ENCODE results near the gene SHC1. TPM values are rescaled to one million over a fixed set of nuclear protein-coding genes. Genes with fewer than 3 reads are reported as not detected.

The SHC1 gene, protein sequence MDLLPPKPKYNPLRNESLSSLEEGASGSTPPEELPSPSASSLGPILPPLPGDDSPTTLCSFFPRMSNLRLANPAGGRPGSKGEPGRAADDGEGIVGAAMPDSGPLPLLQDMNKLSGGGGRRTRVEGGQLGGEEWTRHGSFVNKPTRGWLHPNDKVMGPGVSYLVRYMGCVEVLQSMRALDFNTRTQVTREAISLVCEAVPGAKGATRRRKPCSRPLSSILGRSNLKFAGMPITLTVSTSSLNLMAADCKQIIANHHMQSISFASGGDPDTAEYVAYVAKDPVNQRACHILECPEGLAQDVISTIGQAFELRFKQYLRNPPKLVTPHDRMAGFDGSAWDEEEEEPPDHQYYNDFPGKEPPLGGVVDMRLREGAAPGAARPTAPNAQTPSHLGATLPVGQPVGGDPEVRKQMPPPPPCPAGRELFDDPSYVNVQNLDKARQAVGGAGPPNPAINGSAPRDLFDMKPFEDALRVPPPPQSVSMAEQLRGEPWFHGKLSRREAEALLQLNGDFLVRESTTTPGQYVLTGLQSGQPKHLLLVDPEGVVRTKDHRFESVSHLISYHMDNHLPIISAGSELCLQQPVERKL
- polyA plus RNA-seq (2013, experiment 1 of 2): 191 TPM
- 190 TPM for polyA plus RNA-seq (2013, experiment 2 of 2)

DNA sequence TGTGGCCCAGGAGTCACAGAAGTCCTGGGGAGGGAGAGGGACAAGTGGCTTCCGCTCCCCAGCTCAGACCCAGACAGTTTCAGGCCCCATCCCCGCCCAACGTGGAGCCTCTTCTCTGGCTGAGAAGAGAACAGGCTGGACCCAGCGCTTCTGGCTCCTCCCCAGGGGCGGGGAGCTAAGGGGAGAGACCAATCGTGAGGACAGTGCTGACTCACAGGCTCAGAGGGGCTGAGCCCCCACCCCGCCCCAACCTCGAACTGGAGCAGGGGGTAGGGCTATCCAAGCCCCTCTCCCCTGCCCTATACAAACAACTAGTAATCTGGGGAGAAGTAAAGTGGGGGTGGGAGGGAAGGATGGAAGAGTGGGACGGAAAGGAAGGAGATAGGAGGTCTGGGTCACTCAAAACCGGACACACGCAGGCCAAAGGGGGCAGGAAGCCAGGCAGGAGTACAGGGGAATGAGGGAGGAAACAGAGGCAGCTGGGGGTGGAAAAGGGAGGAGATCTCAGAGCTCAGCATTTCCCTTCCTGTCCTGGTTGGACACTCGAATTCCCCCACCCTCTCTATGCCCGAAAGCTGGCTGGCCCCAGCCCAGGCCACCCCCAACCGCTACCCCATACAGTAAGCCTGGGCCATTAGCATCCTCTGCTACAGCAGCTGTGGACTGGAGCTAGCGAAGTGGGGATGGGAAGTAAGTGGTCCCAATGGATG lies at the start of gene SHC1:
Gene SHC1 (minus strand): TSS at position 117 of the 710 bp plus-strand sequence. CDS start 221 bp downstream, outside the sequence.
- WGBS (ENCODE audit: extremely low coverage, insufficient coverage, low lambda C conversion rate): no CpG with 5 or more reads among the region's 15 CpGs
- peak within 1 kb of the TSS; percentile 96 for H3K27ac ChIP-seq (ENCODE audit: low read depth, low read length)
- H4K8ac ChIP-seq (ENCODE audit: low read depth, low read length): no peak within 1 kb of the TSS
- peak within 1 kb of the TSS; percentile 79 for H3K4me3 ChIP-seq (ENCODE audit: low read length)
- H3K27me3 ChIP-seq (ENCODE audit: insufficient read depth, low read length, poor library complexity): no peaks in the 10 kb centered on the region
- H2BK5ac ChIP-seq (ENCODE audit: low read length): peak within 1 kb of the TSS; percentile 94
- DNase-seq: peak; percentile 98
- H3K9ac ChIP-seq (ENCODE audit: low read length): peak within 1 kb of the TSS; percentile 95
- H3K4me1 ChIP-seq (ENCODE audit: control insufficient read depth, low read depth, low read length): peaks cover 6% of the 10 kb centered on the region
- H3K79me1 ChIP-seq (ENCODE audit: low read length): peaks cover 22% of the 10 kb centered on the region
- peak within 1 kb of the TSS; percentile 93 for H2AK5ac ChIP-seq (ENCODE audit: low read length)
- peak within 1 kb of the TSS; percentile 73 for H3K4me2 ChIP-seq (ENCODE audit: low read length)
- H3K18ac ChIP-seq (ENCODE audit: low read length): peak within 1 kb of the TSS; percentile 83
- peaks cover 43% of the 10 kb centered on the region for H3K79me2 ChIP-seq (ENCODE audit: control insufficient read depth, insufficient read depth, low read length)
- H4K5ac ChIP-seq (ENCODE audit: low read length): peak within 1 kb of the TSS; percentile 85
- H2BK120ac ChIP-seq (ENCODE audit: low read depth, low read length): peak within 1 kb of the TSS; percentile 5
- peaks cover 11% of the 10 kb centered on the region for H3K36me3 ChIP-seq (ENCODE audit: control insufficient read depth, insufficient read depth, low read length)
- peak within 1 kb of the TSS; percentile 70 for H3K4ac ChIP-seq (ENCODE audit: low read depth, low read length)
- peak within 1 kb of the TSS; percentile 59 for H3K23ac ChIP-seq (ENCODE audit: low read length)
- H3K56ac ChIP-seq (ENCODE audit: low read length): peak within 1 kb of the TSS; percentile 95
- H2BK15ac ChIP-seq (replicated peaks; ENCODE audit: low read depth): no peak within 1 kb of the TSS

DNA sequence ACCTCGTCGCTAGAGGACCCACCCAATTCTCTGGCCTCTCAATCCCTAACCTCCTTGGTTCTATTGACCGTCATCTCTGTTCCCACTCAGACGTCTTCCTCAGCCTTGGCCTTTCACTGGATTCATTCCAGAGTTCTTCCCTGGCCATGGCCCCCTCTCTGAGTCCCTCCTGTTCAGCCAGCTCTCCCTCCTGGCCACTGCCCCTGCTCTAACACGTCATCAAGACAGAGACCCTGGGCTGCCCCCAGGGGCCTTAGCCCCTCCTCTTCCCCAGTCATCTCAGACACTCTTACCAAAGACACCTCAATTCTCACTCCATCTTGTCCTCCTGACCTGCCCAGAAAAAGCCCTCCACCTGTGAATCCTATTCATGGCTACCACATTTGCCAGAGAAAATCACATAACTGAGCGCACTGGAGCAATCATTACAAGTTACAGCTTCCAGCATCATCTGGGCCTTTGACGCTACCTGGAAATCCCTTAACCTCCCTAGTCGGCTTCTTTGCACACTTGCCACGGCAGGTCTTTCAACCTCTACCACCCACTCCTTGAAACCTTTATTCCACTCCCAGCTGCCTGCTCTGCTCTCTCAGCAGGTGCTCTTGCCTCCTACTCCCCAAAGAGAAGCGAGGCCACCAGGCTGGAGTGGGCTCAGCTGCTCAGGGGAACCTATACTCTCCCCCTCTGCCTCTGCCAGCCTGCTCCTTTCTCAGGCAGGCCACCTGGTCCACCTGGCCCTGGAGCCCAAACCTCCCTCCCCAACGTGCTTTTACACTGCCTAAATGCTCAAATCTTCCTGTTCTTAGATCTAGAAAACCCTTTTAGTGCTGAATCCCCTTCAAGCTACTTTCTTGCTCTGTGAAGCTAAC lies 49.1 kb upstream of the SHC1 start:
- Histone ChIP-seq H3K4me3 (ENCODE audit: low read length) (no peak overlapping the region), H3K27ac (ENCODE audit: low read depth, low read length) (no peak overlapping the region), H3K9ac (ENCODE audit: low read length) (no peak overlapping the region), H3K18ac (ENCODE audit: low read length) (no peak overlapping the region), H3K27me3 (ENCODE audit: insufficient read depth, low read length, poor library complexity) (no peaks in the 10 kb centered on the region), H2BK5ac (ENCODE audit: low read length) (no peak overlapping the region), H3K4me1 (ENCODE audit: control insufficient read depth, low read depth, low read length) (peaks cover 5% of the 10 kb centered on the region), H2BK120ac (ENCODE audit: low read depth, low read length) (no peak overlapping the region), H3K79me2 (ENCODE audit: control insufficient read depth, insufficient read depth, low read length) (no peaks in the 10 kb centered on the region), H4K8ac (ENCODE audit: low read depth, low read length) (no peak overlapping the region), H2AK5ac (ENCODE audit: low read length) (no peak overlapping the region), H3K36me3 (ENCODE audit: control insufficient read depth, insufficient read depth, low read length) (no peaks in the 10 kb centered on the region), H4K5ac (ENCODE audit: low read length) (no peak overlapping the region), H3K23ac (ENCODE audit: low read length) (no peak overlapping the region), H3K4me2 (ENCODE audit: low read length) (no peak overlapping the region), H3K4ac (ENCODE audit: low read depth, low read length) (no peak overlapping the region), H3K56ac (ENCODE audit: low read length) (no peak overlapping the region), H2BK15ac (replicated peaks; ENCODE audit: low read depth) (no peak overlapping the region), H3K79me1 (ENCODE audit: low read length) (no peaks in the 10 kb centered on the region)
- no CpG with 5 or more reads among the region's 11 CpGs for WGBS (ENCODE audit: extremely low coverage, insufficient coverage, low lambda C conversion rate)
- no peak for DNase-seq

DNA sequence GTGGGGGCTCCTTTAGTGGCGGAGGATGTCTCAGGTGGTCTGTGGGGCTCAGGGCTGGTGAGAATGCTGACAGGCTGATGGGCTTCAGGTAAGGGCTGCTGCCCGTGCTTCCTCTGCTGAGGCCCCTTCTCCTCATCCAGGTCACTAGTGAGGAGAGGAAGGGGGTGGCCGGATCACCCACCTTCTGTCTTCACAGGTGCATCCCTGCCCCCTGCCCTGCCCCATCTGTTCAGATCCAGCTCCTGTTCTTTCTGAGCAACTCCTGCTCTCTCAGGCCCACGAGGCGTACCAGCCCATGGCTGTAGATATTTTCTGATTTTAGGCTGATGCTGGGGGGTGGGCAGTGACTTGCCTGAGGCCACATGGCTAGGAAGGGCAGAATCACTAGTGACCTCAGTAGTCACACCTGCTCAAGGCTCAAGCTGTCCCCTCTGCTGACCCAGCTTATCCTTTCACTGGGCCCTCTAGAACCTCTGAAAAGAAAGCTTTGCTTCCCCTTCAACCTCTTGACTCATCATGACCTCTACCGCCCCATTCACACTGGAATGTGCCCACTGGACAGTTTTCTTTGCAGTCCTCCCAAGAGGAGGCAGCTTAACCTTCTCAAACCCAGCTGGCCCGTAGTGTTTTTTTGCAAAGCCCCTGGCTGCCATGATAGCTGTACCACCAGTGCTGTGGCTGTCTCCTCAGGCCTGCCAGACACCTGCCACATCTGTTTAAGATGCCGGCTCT lies 48.2 kb upstream of the SHC1 start:
- Histone ChIP-seq H3K23ac (ENCODE audit: low read length) (no peak overlapping the region), H3K4me3 (ENCODE audit: low read length) (no peak overlapping the region), H2AK5ac (ENCODE audit: low read length) (no peak overlapping the region), H4K5ac (ENCODE audit: low read length) (no peak overlapping the region), H3K9ac (ENCODE audit: low read length) (no peak overlapping the region), H3K4ac (ENCODE audit: low read depth, low read length) (no peak overlapping the region), H2BK120ac (ENCODE audit: low read depth, low read length) (no peak overlapping the region), H2BK5ac (ENCODE audit: low read length) (no peak overlapping the region), H3K79me2 (ENCODE audit: control insufficient read depth, insufficient read depth, low read length) (no peaks in the 10 kb centered on the region), H3K27ac (ENCODE audit: low read depth, low read length) (no peak overlapping the region), H4K8ac (ENCODE audit: low read depth, low read length) (no peak overlapping the region), H3K79me1 (ENCODE audit: low read length) (no peaks in the 10 kb centered on the region), H3K36me3 (ENCODE audit: control insufficient read depth, insufficient read depth, low read length) (no peaks in the 10 kb centered on the region), H3K4me1 (ENCODE audit: control insufficient read depth, low read depth, low read length) (peaks cover 8% of the 10 kb centered on the region), H3K4me2 (ENCODE audit: low read length) (no peak overlapping the region), H3K18ac (ENCODE audit: low read length) (no peak overlapping the region), H3K56ac (ENCODE audit: low read length) (no peak overlapping the region), H2BK15ac (replicated peaks; ENCODE audit: low read depth) (no peak overlapping the region), H3K27me3 (ENCODE audit: insufficient read depth, low read length, poor library complexity) (no peaks in the 10 kb centered on the region)
- WGBS (ENCODE audit: extremely low coverage, insufficient coverage, low lambda C conversion rate): no CpG with 5 or more reads among the region's 8 CpGs
- no peak for DNase-seq

DNA sequence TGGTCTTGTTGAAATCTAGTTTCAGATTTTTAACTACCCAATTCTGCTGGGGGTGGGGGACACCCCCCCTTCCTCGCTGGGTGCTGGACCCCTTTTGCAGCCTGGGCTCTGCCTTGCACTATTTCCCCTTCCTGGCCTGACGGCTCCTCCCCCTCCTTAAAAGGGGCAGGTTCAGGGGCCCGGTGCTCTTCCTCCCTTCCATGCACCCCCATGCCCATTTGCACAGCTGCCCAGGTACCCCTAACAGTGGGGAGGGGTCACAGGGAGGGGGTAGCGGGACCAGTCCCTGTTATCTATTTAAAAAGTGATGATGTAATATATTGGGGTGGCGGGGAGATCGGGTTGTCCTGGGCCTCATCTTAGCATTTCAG lies 47.4 kb upstream of the SHC1 start:
- Histone ChIP-seq H3K23ac (ENCODE audit: low read length) (no peak overlapping the region), H3K36me3 (ENCODE audit: control insufficient read depth, insufficient read depth, low read length) (no peaks in the 10 kb centered on the region), H3K4me3 (ENCODE audit: low read length) (no peak overlapping the region), H4K8ac (ENCODE audit: low read depth, low read length) (no peak overlapping the region), H2BK5ac (ENCODE audit: low read length) (no peak overlapping the region), H2BK15ac (replicated peaks; ENCODE audit: low read depth) (no peak overlapping the region), H3K79me1 (ENCODE audit: low read length) (no peaks in the 10 kb centered on the region), H3K18ac (ENCODE audit: low read length) (peak overlapping the region; percentile 24), H3K4me2 (ENCODE audit: low read length) (peak overlapping the region; percentile 42), H2BK120ac (ENCODE audit: low read depth, low read length) (no peak overlapping the region), H4K5ac (ENCODE audit: low read length) (no peak overlapping the region), H3K4ac (ENCODE audit: low read depth, low read length) (no peak overlapping the region), H3K27ac (ENCODE audit: low read depth, low read length) (peak overlapping the region; percentile 37), H3K56ac (ENCODE audit: low read length) (peak overlapping the region; percentile 70), H3K79me2 (ENCODE audit: control insufficient read depth, insufficient read depth, low read length) (no peaks in the 10 kb centered on the region), H3K27me3 (ENCODE audit: insufficient read depth, low read length, poor library complexity) (no peaks in the 10 kb centered on the region), H2AK5ac (ENCODE audit: low read length) (peak overlapping the region; percentile 69), H3K4me1 (ENCODE audit: control insufficient read depth, low read depth, low read length) (peaks cover 9% of the 10 kb centered on the region), H3K9ac (ENCODE audit: low read length) (peak overlapping the region; percentile 65)
- no CpG with 5 or more reads among the region's 6 CpGs for WGBS (ENCODE audit: extremely low coverage, insufficient coverage, low lambda C conversion rate)
- no peak for DNase-seq
